HG02798 (cell line): ENCODE measurements around the gene NLRC4.
"Not testable (repeated sequence)": the region's sequence is repeated elsewhere in the genome, so short reads cannot be mapped to it uniquely, and the experiment has no call there.

Source experiments
- ATAC-seq: cut with Tn5 transposase; IDR thresholded peaks from one replicate; pipeline ENCODE4 v1.9.1; 2021; ENCODE audit warnings: mild to moderate bottlenecking; ENCODE audit not compliant: unreplicated experiment, poor library complexity

Gene NLRC4

GRCh38 chr2:32264422-32265105 lies at the start of gene NLRC4:
TSS of gene NLRC4 (minus strand) at chr2:32264886. CDS start at chr2:32256775, 8,111 bp downstream.
- peak; percentile 88 for ATAC-seq

GRCh38 chr2:32310577-32310976 lies 45.9 kb upstream of the NLRC4 start:
- no peak for ATAC-seq

- ATAC-seq = not testable (repeated sequence)
Observed at GRCh38 chr2:32293966-32294562, 29.4 kb upstream of the NLRC4 start.

- ATAC-seq = not testable (repeated sequence)
Observed at GRCh38 chr2:32293493-32293892, 28.8 kb upstream of the NLRC4 start.

- ATAC-seq = no peak
Observed at GRCh38 chr2:32291746-32292145, 27.1 kb upstream of the NLRC4 start.

- no peak for ATAC-seq
Observed at GRCh38 chr2:32290000-32290339, 25.3 kb upstream of the NLRC4 start.

GRCh38 chr2:32289165-32289999 lies 24.7 kb upstream of the NLRC4 start:
- ATAC-seq = no peak

- no peak for ATAC-seq
Observed at GRCh38 chr2:32284321-32284720, 19.6 kb upstream of the NLRC4 start.

GRCh38 chr2:32278478-32278853 lies 13.8 kb upstream of the NLRC4 start:
- ATAC-seq = no peak

- ATAC-seq = peak; percentile 99
Observed at GRCh38 chr2:32277674-32278477, 13.2 kb upstream of the NLRC4 start, which contains the start of gene YIPF4. TSS of gene YIPF4 (plus strand) at chr2:32277904. CDS start at chr2:32278156, 252 bp downstream.

- no peak for ATAC-seq
Observed at GRCh38 chr2:32277363-32277673, 12.6 kb upstream of the NLRC4 start.

GRCh38 chr2:32275790-32276189 lies 11.1 kb upstream of the NLRC4 start:
- not testable (repeated sequence) for ATAC-seq

GRCh38 chr2:32274289-32274688 lies 9.6 kb upstream of the NLRC4 start:
- ATAC-seq = no peak

GRCh38 chr2:32272279-32272678 lies 7.6 kb upstream of the NLRC4 start:
- ATAC-seq = no peak

- no peak for ATAC-seq
Observed at GRCh38 chr2:32271063-32271462, 6.4 kb upstream of the NLRC4 start.

GRCh38 chr2:32262105-32262504 lies 2.6 kb downstream of the NLRC4 start:
- no peak for ATAC-seq

GRCh38 chr2:32260376-32260775 lies 4.3 kb downstream of the NLRC4 start:
- ATAC-seq = no peak

- no peak for ATAC-seq
Observed at GRCh38 chr2:32258242-32258641, 6.4 kb downstream of the NLRC4 start.

GRCh38 chr2:32250290-32250689 lies 14.4 kb downstream of the NLRC4 start:
- ATAC-seq = no peak

GRCh38 chr2:32249731-32250236 lies 14.9 kb downstream of the NLRC4 start:
- ATAC-seq = no peak
